OCI-LY7 (cell line): ENCODE results near the gene SDE2. TPM values are rescaled to one million over a fixed set of nuclear protein-coding genes. Genes with fewer than 3 reads are reported as not detected.

Experiments
- BruUV-seq: library from RNA; stranded (reverse); fragments of 400-500 nt; replicated peaks from 2 replicates; lab custom pipeline; 2021; lab: Mats Ljungman, UMichigan
- CTCF ChIA-PET: fragments of 300-600 bp; sonication (Branson Sonifier 250); formaldehyde crosslinking; loops from one replicate; lab custom pipeline; 2022; ENCODE audit warnings: antibody characterized with exemption; ENCODE audit not compliant: unreplicated experiment; lab: Charles Lee
- POLR2A ChIA-PET: fragments of 300-600 bp; sonication (Branson Sonifier 250); formaldehyde crosslinking; loops from one replicate; lab custom pipeline; 2022; ENCODE audit warnings: antibody characterized with exemption; lab: Charles Lee
- DNase-seq: peaks from one replicate; pipeline ENCODE4 v3.0.0-alpha.2; 2015; ENCODE audit warnings: low spot score
- H2AFZ ChIP-seq: fragments of 200-600 bp; sonication (generic), shearing (Covaris generic); 2 replicates; pipeline ENCODE4 v1.6.1; 2014; ENCODE audit warnings: mild to moderate bottlenecking, antibody characterized with exemption, low read length, moderate library complexity
- H3K27ac ChIP-seq: fragments of 200-600 bp; sonication (generic); 2 replicates; pipeline ENCODE4 v1.5.1; 2014; ENCODE audit warnings: mixed run types, low read depth, mild to moderate bottlenecking, moderate library complexity, low read length, inconsistent platforms; ENCODE audit not compliant: poor library complexity, severe bottlenecking
- H3K36me3 ChIP-seq: fragments of 200-600 bp; sonication (generic); 2 replicates; pipeline ENCODE4 v1.6.1; 2014; ENCODE audit warnings: mild to moderate bottlenecking, antibody characterized with exemption, low read length, moderate library complexity, mixed read lengths; ENCODE audit not compliant: insufficient read depth
- H3K4me1 ChIP-seq: fragments of 200-600 bp; sonication (generic); 2 replicates; pipeline ENCODE4 v1.5.1; 2014; ENCODE audit warnings: mild to moderate bottlenecking, low read length; ENCODE audit not compliant: insufficient read depth, poor library complexity, severe bottlenecking
- H3K4me2 ChIP-seq: fragments of 200-600 bp; sonication (generic); 2 replicates; pipeline ENCODE4 v1.6.1; 2014; ENCODE audit warnings: mild to moderate bottlenecking, low read length
- H3K4me3 ChIP-seq: fragments of 200-600 bp; sonication (generic); 2 replicates; pipeline ENCODE4 v1.5.1; 2014; ENCODE audit warnings: mild to moderate bottlenecking, low read depth, low read length; ENCODE audit not compliant: poor library complexity, severe bottlenecking
- H3K79me2 ChIP-seq: fragments of 200-600 bp; sonication (generic); 2 replicates; pipeline ENCODE4 v1.6.1; 2016; ENCODE audit warnings: low read depth, mild to moderate bottlenecking, low read length, moderate library complexity, mixed read lengths; ENCODE audit not compliant: insufficient read depth
- H3K9me2 ChIP-seq: fragments of 200-600 bp; sonication (generic); 2 replicates; pipeline ENCODE4 v1.6.1; 2016; ENCODE audit warnings: mild to moderate bottlenecking, low read length, mixed read lengths; ENCODE audit not compliant: insufficient read depth
- H3K9me3 ChIP-seq: fragments of 200-600 bp; sonication (generic); 2 replicates; pipeline ENCODE4 v1.6.1; 2014; ENCODE audit warnings: mild to moderate bottlenecking, mixed run types, low read length, mixed read lengths
- H4K20me1 ChIP-seq: fragments of 200-600 bp; sonication (generic); 2 replicates; pipeline ENCODE4 v1.6.1; 2014; ENCODE audit warnings: mild to moderate bottlenecking, antibody characterized with exemption, low read length, moderate library complexity, mixed read lengths; ENCODE audit not compliant: insufficient read depth
- CTCF ChIP-seq: fragments of 200-600 bp; sonication (generic); conservative IDR thresholded peaks from 2 replicates; pipeline ENCODE4 v1.5.1; 2014; ENCODE audit warnings: mild to moderate bottlenecking, antibody characterized with exemption, low read length, moderate library complexity, mixed read lengths
- EZH2phosphoT487 ChIP-seq: fragments of 200-600 bp; sonication (generic); IDR thresholded peaks from 2 replicates; pipeline ENCODE4 v1.6.1; 2018; ENCODE audit warnings: low read depth, borderline replicate concordance, mild to moderate bottlenecking, mixed run types, antibody characterized with exemption, low read length, moderate library complexity, mixed read lengths
- intact Hi-C: fragments of 100-400 bp; cut with micrococcal nuclease; formaldehyde crosslinking; loops from one replicate; pipeline ENCODE4 v1.10.0; 2022; ENCODE audit not compliant: unreplicated experiment
- total RNA-seq, 2 experiments: library from RNA; depleted of rRNA in 1 of 2; stranded (reverse); fragments of >200 nt in 1 of 2; shearing (Covaris generic) in 1 of 2; gene quantifications; 2 replicates each; pipeline ENCODE4 v1.2.3, GENCODE V29; 2014 to 2022

SDE2 gene
- total RNA-seq, 2 experiments from 2014 or later: 18.2 to 25.0 TPM

GRCh38 chr1:225950905-225951497 lies 48.1 kb downstream of the SDE2 start:
- Histone ChIP-seq H3K4me2 (no peak overlapping the region), H3K9me2 (no peaks in the 10 kb centered on the region), H3K79me2 (no peaks in the 10 kb centered on the region), H3K4me3 (no peak overlapping the region), H3K27ac (no peak overlapping the region), H3K36me3 (no peaks in the 10 kb centered on the region), H3K4me1 (peaks cover 46% of the 10 kb centered on the region), H3K9me3 (no peaks in the 10 kb centered on the region), H4K20me1 (no peaks in the 10 kb centered on the region), H2AFZ (peak overlapping the region; percentile 59; the same call in 1 of the 2 replicates)
- POLR2A ChIA-PET: interaction anchor here (0.6 to 2.1 kb wide), 10 partner anchors 10 to 446 kb away, joined by 3 to 9 read pairs (median 4); partner anchors contain the start of genes LEFTY2, PYCR2 and SRP9
- DNase-seq: no peak
- CTCF ChIA-PET: no interaction called here
- intact Hi-C loops: no loop called here
- BruUV-seq: no TSS peak
- TF ChIP-seq CTCF (no peak), EZH2phosphoT487 (no peak)

GRCh38 chr1:225949041-225949440 lies 50.1 kb downstream of the SDE2 start:
- no TSS peak for BruUV-seq
- peaks cover 66% of the 10 kb centered on the region for H3K4me1 ChIP-seq
- H3K4me2 ChIP-seq: no peak overlapping the region
- H2AFZ ChIP-seq: no peak overlapping the region
- no peaks in the 10 kb centered on the region for H3K9me2 ChIP-seq
- CTCF ChIA-PET: no interaction called here
- H3K4me3 ChIP-seq: no peak overlapping the region
- no peaks in the 10 kb centered on the region for H3K79me2 ChIP-seq
- no peak for TF ChIP-seq CTCF
- TF ChIP-seq EZH2phosphoT487: no peak
- H3K27ac ChIP-seq: no peak overlapping the region
- no peaks in the 10 kb centered on the region for H3K36me3 ChIP-seq
- no peak for DNase-seq
- POLR2A ChIA-PET: interaction anchor here (1.0 to 1.8 kb wide), 3 partner anchors 17 to 39 kb away, joined by 3 to 7 read pairs (median 5); partner anchors contain the start of gene PYCR2
- intact Hi-C loops: no loop called here
- no peaks in the 10 kb centered on the region for H3K9me3 ChIP-seq
- no peaks in the 10 kb centered on the region for H4K20me1 ChIP-seq

GRCh38 chr1:225946803-225947202 lies 52.3 kb downstream of the SDE2 start:
- H3K4me1 ChIP-seq: peaks cover 80% of the 10 kb centered on the region
- CTCF ChIA-PET: interaction anchor here (0.5 kb wide), 1 partner anchor 25 kb away, joined by 3 read pairs; no protein-coding TSS in a partner anchor

More at GRCh38 chr1:225946803-225947202, 52.3 kb downstream of the SDE2 start:
- no peak overlapping the region for H3K4me2 ChIP-seq
- TF ChIP-seq EZH2phosphoT487 (no peak), CTCF (no peak)
- POLR2A ChIA-PET: interaction anchor here (0.6 to 7.9 kb wide), 5 partner anchors 10 to 468 kb away, joined by 3 to 83 read pairs (median 4); partner anchors contain the start of gene PYCR2
- no peak overlapping the region for H2AFZ ChIP-seq
- H3K9me2 ChIP-seq: no peaks in the 10 kb centered on the region
- H3K36me3 ChIP-seq: no peaks in the 10 kb centered on the region
- intact Hi-C loops: no loop called here
- DNase-seq: no peak
- BruUV-seq: no TSS peak
- H4K20me1 ChIP-seq: no peaks in the 10 kb centered on the region
- H3K9me3 ChIP-seq: no peaks in the 10 kb centered on the region
- H3K27ac ChIP-seq: no peak overlapping the region
- H3K79me2 ChIP-seq: no peaks in the 10 kb centered on the region
- H3K4me3 ChIP-seq: no peak overlapping the region
